Measurements from ENCODE around the gene SYNC. TPM values are rescaled to one million over a fixed set of nuclear protein-coding genes. Genes with fewer than 3 reads are reported as not detected.

SYNC gene
- total RNA-seq, 4 donors from 2014 or later = 4.7 to 61.0 (median 18.1) TPM

DNA sequence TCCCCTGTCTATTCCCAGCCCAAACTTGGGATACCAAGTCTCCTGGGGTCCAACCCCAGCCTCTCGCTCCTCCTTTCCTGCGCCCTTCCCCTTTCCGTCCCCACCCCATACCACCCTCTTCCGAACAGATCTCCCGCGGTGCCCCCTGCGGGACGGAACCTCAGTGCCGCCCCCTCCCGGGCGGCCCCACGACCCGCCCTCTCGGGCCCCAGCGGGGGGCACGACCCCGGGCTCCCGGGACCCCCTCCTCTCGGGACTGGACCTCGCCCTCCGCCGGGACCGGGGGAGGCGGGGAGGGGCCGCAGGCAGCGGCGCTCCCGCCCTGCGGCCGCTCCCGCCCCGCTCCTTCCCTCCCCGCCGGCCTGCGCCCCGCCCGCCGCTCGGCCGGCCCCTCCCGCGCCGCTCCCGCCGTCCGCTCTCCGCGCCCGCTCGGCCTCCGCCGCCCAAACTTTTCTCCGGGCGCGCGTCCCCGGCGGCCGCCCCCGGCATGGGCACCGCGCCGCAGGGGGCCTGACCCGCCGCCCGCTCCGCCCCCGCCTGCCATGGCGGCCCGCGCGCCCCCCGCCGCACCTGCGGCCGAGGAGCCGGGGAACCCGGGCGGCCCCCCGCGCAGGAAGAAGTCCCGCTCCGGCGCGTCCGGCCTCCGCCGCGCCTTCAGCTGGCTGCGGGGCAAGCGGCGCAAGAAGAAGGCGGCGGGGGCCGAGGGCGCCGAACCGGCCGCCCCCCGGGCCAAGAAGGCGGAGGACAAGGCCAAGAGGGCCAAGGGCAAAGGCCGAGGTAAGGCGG lies 39.0 kb upstream of the SYNC start:
- Histone ChIP-seq H3K4me3 (peak overlapping the region; percentile 47 to 54), H3K4me1 (no peaks in the 10 kb centered on the region), H3K9me3 (no peaks in the 10 kb centered on the region), H3K36me3 (no peaks in the 10 kb centered on the region), H3K27ac (peak overlapping the region; percentile 85 to 87), H3K27me3 (no peaks in the 10 kb centered on the region)
- intact Hi-C loops (cut with DNase I; ENCODE audit: low total_unique reads) = no loop called here
- peak in 1 of 2 donors; percentile 31 for DNase-seq
- TF ChIP-seq POLR2A (IDR thresholded peaks at IDR 0.05) = no peak
- TF ChIP-seq, protein P1, sequence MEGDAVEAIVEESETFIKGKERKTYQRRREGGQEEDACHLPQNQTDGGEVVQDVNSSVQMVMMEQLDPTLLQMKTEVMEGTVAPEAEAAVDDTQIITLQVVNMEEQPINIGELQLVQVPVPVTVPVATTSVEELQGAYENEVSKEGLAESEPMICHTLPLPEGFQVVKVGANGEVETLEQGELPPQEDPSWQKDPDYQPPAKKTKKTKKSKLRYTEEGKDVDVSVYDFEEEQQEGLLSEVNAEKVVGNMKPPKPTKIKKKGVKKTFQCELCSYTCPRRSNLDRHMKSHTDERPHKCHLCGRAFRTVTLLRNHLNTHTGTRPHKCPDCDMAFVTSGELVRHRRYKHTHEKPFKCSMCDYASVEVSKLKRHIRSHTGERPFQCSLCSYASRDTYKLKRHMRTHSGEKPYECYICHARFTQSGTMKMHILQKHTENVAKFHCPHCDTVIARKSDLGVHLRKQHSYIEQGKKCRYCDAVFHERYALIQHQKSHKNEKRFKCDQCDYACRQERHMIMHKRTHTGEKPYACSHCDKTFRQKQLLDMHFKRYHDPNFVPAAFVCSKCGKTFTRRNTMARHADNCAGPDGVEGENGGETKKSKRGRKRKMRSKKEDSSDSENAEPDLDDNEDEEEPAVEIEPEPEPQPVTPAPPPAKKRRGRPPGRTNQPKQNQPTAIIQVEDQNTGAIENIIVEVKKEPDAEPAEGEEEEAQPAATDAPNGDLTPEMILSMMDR (IDR thresholded peaks at IDR 0.05) = peak; percentile 28 to 55 (median 44)

DNA sequence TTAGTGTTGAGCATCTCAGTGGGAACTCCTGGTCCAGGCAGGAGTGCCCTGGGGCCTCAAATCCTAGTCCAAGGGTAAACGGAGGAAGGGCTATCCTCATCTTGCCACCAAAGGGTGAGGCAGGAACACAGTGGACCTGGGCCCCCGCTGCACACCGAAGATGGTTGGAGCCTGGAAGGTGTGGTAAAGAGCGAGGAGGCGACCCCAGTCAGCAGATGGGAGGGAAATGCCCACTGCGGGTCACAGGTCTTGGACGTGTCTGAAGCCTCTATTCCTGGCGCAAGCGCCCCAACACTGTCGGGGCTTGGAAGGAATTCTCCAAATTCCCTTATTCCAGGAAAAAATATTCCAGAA lies 38.5 kb upstream of the SYNC start:
- H3K4me3 ChIP-seq = peak overlapping the region; percentile 47 to 54
- no peaks in the 10 kb centered on the region for H3K36me3 ChIP-seq
- DNase-seq = no peak
- H3K27ac ChIP-seq = peak overlapping the region; percentile 83 to 85
- intact Hi-C loops (cut with DNase I; ENCODE audit: low total_unique reads) = no loop called here
- no peak for TF ChIP-seq POLR2A (IDR thresholded peaks at IDR 0.05)
- TF ChIP-seq, protein P1 (IDR thresholded peaks at IDR 0.05) = no peak
- H3K9me3 ChIP-seq = no peaks in the 10 kb centered on the region
- H3K4me1 ChIP-seq = no peaks in the 10 kb centered on the region
- H3K27me3 ChIP-seq = no peaks in the 10 kb centered on the region

DNA sequence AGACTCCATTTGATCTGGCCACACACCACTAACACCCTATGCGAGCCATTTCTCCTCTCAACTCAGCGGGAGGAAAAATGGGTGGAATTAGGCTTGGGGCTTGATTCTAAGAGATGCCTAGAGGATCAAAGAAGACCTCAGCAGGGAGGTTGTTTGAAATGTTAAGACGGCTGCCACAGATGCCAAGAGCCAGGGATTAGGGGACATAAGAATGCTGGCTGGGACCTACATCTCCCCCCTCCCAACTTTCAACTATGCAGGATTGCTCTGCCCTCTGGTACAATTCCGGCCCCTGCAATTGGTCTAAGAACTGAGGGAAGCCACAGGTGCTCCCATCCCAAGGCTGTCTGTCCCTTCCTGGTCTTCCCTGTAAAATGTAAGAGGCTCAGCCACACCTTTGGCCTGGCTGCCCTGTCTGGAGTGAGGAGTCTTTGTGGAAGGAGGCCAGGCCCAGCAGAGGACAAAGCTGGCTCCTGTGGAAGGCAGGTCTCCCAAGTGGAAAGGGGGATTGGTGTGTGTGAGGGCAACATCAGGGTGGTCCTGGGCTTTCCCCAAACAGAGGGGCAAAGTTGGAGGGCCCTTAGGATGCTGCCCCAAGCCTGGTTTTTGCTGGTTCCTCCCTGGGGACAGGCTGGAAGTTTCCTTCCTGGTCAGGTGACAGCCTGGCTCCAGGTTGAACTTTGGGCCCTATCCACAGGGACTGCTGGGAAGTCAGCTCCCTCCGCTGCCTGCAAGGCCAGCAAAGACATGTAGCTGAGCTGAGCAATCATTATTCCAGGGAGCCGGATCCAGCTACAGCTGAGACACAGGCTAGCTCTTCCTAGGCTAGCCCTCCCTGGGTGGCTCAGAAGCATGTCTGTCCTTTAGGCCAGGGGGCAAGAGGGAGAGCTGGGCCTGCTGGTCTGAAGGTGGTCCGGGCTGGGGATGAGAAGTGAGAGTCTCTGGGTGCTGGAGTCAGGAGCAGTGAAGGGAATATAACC lies 34.5 kb upstream of the SYNC start:
- H3K27ac ChIP-seq = no peak overlapping the region
- H3K27me3 ChIP-seq = no peaks in the 10 kb centered on the region
- DNase-seq = no peak
- no peaks in the 10 kb centered on the region for H3K4me1 ChIP-seq
- H3K36me3 ChIP-seq = no peaks in the 10 kb centered on the region
- H3K9me3 ChIP-seq = no peaks in the 10 kb centered on the region
- intact Hi-C loops (cut with DNase I; ENCODE audit: low total_unique reads) = no loop called here
- H3K4me3 ChIP-seq = no peak overlapping the region
- TF ChIP-seq, protein P1 (IDR thresholded peaks at IDR 0.05) = no peak
- no peak for TF ChIP-seq POLR2A (IDR thresholded peaks at IDR 0.05)

DNA sequence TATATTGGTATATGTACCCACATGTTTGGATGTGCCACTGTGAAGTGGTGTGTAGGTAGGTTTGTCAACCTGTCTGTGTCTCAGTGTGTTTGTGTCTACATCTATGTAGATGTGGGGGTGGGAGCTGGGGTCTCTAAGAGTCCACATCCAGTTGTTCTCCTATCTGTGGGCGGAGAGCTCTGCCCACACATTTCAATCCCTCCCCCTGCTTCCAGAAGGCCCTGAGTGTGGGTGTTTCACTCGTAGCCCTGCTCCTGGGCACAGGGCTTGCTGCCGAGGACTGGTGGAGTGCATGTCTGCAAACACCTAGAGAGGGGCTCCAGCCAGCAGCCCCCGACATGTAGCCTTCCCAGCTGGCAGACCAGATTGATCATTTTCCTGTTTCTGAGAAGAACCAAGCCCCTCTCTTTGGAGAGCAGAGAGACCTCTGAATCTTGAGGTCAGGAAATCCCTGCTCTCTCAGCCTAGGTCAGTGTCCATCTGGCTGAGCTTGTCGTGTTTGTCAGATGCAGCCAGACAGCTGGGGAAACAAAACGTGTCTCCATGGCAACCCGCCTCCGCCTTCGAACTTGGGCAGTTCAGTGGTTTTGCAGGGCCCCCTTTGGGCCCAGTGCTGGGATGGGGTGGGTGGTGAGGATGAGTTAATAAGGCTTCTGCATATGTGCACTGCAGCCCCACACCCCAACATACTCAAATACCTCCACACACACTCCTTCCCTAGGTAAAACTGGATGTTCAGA lies 31.2 kb upstream of the SYNC start:
- TF ChIP-seq, protein P1 (IDR thresholded peaks at IDR 0.05) = no peak
- TF ChIP-seq POLR2A (IDR thresholded peaks at IDR 0.05) = no peak
- intact Hi-C loops (cut with DNase I; ENCODE audit: low total_unique reads) = no loop called here
- Histone ChIP-seq H3K27me3 (no peaks in the 10 kb centered on the region), H3K36me3 (no peaks in the 10 kb centered on the region), H3K4me1 (no peaks in the 10 kb centered on the region), H3K4me3 (no peak overlapping the region), H3K27ac (no peak overlapping the region), H3K9me3 (no peaks in the 10 kb centered on the region)
- no peak for DNase-seq
